ENCODE data around the gene SORL1. TPM values are rescaled to one million over a fixed set of nuclear protein-coding genes. Genes with fewer than 3 reads are reported as not detected.

Gene SORL1
- total and polyA plus RNA-seq, 3 donors from 2014 or later: 14.7 to 30.0 (median 21.8) TPM

- Histone ChIP-seq H3K4me3 (no peak overlapping the region), H3K27me3 (no peaks in the 10 kb centered on the region), H3K9me3 (no peaks in the 10 kb centered on the region), H3K36me3 (ENCODE audit: low read depth, missing control alignments) (no peaks in the 10 kb centered on the region), H3K4me1 (peaks cover 5% of the 10 kb centered on the region), H3K27ac (no peak overlapping the region)
- TF ChIP-seq CTCF (IDR thresholded peaks at IDR 0.05) (no peak), POLR2A (IDR thresholded peaks at IDR 0.05) (no peak)
- no peak for DNase-seq
- intact Hi-C loops (cut with DNase I; ENCODE audit: low total_unique reads): no loop called here
- 91 to 96% methylated on average over 4 of the region's 4 CpGs for WGBS, 2 donors
These were observed 4.1 kb upstream of the SORL1 start for GRCh38 chr11:121448011-121448410.

- no peak overlapping the region for H3K27ac ChIP-seq
- H3K36me3 ChIP-seq (ENCODE audit: low read depth, missing control alignments): no peaks in the 10 kb centered on the region
- H3K4me1 ChIP-seq: peaks cover 5% of the 10 kb centered on the region
- 85 to 93% methylated on average over 3 of the region's 3 CpGs for WGBS, 2 donors
- intact Hi-C loops (cut with DNase I; ENCODE audit: low total_unique reads): no loop called here
- H3K4me3 ChIP-seq: no peak overlapping the region
- TF ChIP-seq CTCF (IDR thresholded peaks at IDR 0.05): no peak
- no peak for TF ChIP-seq POLR2A (IDR thresholded peaks at IDR 0.05)
- no peaks in the 10 kb centered on the region for H3K27me3 ChIP-seq
- no peak for DNase-seq
- no peaks in the 10 kb centered on the region for H3K9me3 ChIP-seq
These were observed 3.6 kb upstream of the SORL1 start for GRCh38 chr11:121448431-121448941.

GRCh38 chr11:121449123-121449522, 3.0 kb upstream of the SORL1 start:
- 90 to 92% methylated on average over 4 of the region's 4 CpGs for WGBS, 2 donors
- Histone ChIP-seq H3K4me1 (peaks cover 5% of the 10 kb centered on the region), H3K9me3 (no peaks in the 10 kb centered on the region), H3K27me3 (no peaks in the 10 kb centered on the region), H3K36me3 (ENCODE audit: low read depth, missing control alignments) (no peaks in the 10 kb centered on the region), H3K4me3 (no peak overlapping the region), H3K27ac (no peak overlapping the region)
- no peak for DNase-seq
- intact Hi-C loops (cut with DNase I; ENCODE audit: low total_unique reads): no loop called here
- no peak for TF ChIP-seq CTCF (IDR thresholded peaks at IDR 0.05)
- no peak for TF ChIP-seq POLR2A (IDR thresholded peaks at IDR 0.05)

- intact Hi-C loops (cut with DNase I; ENCODE audit: low total_unique reads): no loop called here
These were observed 2.5 kb upstream of the SORL1 start for GRCh38 chr11:121449626-121450025.

More at GRCh38 chr11:121449626-121450025, 2.5 kb upstream of the SORL1 start:
- no peak for DNase-seq
- peaks cover 5% of the 10 kb centered on the region for H3K4me1 ChIP-seq
- H3K36me3 ChIP-seq (ENCODE audit: low read depth, missing control alignments): no peaks in the 10 kb centered on the region
- no peak overlapping the region for H3K27ac ChIP-seq
- no peaks in the 10 kb centered on the region for H3K9me3 ChIP-seq
- no peak for TF ChIP-seq CTCF (IDR thresholded peaks at IDR 0.05)
- no peak for TF ChIP-seq POLR2A (IDR thresholded peaks at IDR 0.05)
- H3K27me3 ChIP-seq: no peaks in the 10 kb centered on the region
- H3K4me3 ChIP-seq: no peak overlapping the region
- 94 to 98% methylated on average over 2 of the region's 2 CpGs for WGBS, 2 donors

Data from testis (tissue), 3 donors.